ENCODE measurements around the gene DNAJA2. TPM values are rescaled to one million over a fixed set of nuclear protein-coding genes. Genes with fewer than 3 reads are reported as not detected.
"Not testable (repeated sequence)": the region's sequence is repeated elsewhere in the genome, so short reads cannot be mapped to it uniquely, and the experiment has no call there.

Gene DNAJA2
- total RNA-seq, 1 experiment from 2014 or later = 101 TPM

- ChIA-PET CTCF (interaction anchor here (0.6 to 2.8 kb wide), 11 partner anchors 8 to 1217 kb away, joined by 3 to 17 read pairs (median 4); no protein-coding TSS in a partner anchor), POLR2A (no interaction called here)
- DNase-seq (ENCODE audit: low spot score) (peak; percentile 24), ATAC-seq (peak; percentile 83)
- Mint-ChIP-seq H3K27ac (no peak overlapping the region), H3K36me3 (no peaks in the 10 kb centered on the region), H3K27me3 (ENCODE audit: low read depth) (no peaks in the 10 kb centered on the region), H3K4me3 (no peak overlapping the region), H3K4me1 (peaks cover 4% of the 10 kb centered on the region; the same call in 1 of the 2 replicates), H3K9me3 (peaks cover 7% of the 10 kb centered on the region; the same call in 1 of the 2 replicates)
- no peak for TF ChIP-seq GRHL2 (CRISPR knock-in tag; IDR thresholded peaks at IDR 0.05; ENCODE audit: insufficient replicate concordance, severe bottlenecking)
- TF ChIP-seq, protein P1, sequence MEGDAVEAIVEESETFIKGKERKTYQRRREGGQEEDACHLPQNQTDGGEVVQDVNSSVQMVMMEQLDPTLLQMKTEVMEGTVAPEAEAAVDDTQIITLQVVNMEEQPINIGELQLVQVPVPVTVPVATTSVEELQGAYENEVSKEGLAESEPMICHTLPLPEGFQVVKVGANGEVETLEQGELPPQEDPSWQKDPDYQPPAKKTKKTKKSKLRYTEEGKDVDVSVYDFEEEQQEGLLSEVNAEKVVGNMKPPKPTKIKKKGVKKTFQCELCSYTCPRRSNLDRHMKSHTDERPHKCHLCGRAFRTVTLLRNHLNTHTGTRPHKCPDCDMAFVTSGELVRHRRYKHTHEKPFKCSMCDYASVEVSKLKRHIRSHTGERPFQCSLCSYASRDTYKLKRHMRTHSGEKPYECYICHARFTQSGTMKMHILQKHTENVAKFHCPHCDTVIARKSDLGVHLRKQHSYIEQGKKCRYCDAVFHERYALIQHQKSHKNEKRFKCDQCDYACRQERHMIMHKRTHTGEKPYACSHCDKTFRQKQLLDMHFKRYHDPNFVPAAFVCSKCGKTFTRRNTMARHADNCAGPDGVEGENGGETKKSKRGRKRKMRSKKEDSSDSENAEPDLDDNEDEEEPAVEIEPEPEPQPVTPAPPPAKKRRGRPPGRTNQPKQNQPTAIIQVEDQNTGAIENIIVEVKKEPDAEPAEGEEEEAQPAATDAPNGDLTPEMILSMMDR (IDR thresholded peaks at IDR 0.05) = peak; percentile 52
These were observed 25.4 kb downstream of the DNAJA2 start for GRCh38 chr16:46947900-46948547.

- H3K36me3 Mint-ChIP-seq; H3K27ac Mint-ChIP-seq; ATAC-seq; H3K4me1 Mint-ChIP-seq; DNase-seq (ENCODE audit: low spot score); H3K4me3 Mint-ChIP-seq; H3K9me3 Mint-ChIP-seq; H3K27me3 Mint-ChIP-seq (ENCODE audit: low read depth): not testable (repeated sequence)
- CTCF ChIA-PET = interaction anchor here (0.6 kb wide), 1 partner anchor 93 kb away, joined by 3 read pairs; no protein-coding TSS in a partner anchor
- POLR2A ChIA-PET = interaction anchor here (0.7 kb wide), 1 partner anchor 1000 kb away, joined by 4 read pairs; no protein-coding TSS in a partner anchor
These were observed 28.8 kb downstream of the DNAJA2 start for GRCh38 chr16:46944713-46945112.

DNA sequence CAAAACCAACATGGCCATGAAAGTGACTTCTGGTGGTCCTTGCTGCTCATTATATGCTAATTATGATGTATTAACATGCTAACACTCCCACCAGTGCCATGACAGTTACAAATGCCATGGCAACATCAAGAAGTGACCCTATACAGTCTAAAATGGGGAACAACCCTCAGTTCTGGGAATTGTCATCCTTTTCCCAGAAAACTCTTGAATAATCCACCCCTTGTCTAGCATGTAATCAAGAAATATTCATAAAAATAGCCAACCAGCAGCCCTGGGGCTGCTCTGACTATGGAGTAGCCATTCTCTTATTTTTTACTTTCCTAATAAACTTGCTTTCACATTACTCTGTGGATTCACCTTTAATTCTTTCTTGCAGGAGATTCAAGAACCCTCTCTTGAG, 35.9 kb downstream of the DNAJA2 start:
- TF ChIP-seq ZNF121 (CRISPR knock-in tag; IDR thresholded peaks at IDR 0.05) (no peak), ZNF416 (CRISPR knock-in tag; IDR thresholded peaks at IDR 0.05) (no peak)
- peaks cover 6% of the 10 kb centered on the region for H3K4me1 Mint-ChIP-seq
- DNase-seq (ENCODE audit: low spot score) (no peak), ATAC-seq (no peak)
- no peaks in the 10 kb centered on the region for H3K36me3 Mint-ChIP-seq
- no peaks in the 10 kb centered on the region for H3K9me3 Mint-ChIP-seq
- ChIA-PET POLR2A (no interaction called here), CTCF (interaction anchor here (0.9 kb wide), 1 partner anchor 100 kb away, joined by 3 read pairs; no protein-coding TSS in a partner anchor)
- H3K27me3 Mint-ChIP-seq (ENCODE audit: low read depth) = no peaks in the 10 kb centered on the region
- H3K27ac Mint-ChIP-seq = no peak overlapping the region
- H3K4me3 Mint-ChIP-seq = no peak overlapping the region

GRCh38 chr16:46932802-46933201, 40.7 kb downstream of the DNAJA2 start:
- CTCF ChIA-PET = interaction anchor here (0.6 to 1.8 kb wide), 8 partner anchors 10 to 1232 kb away, joined by 3 to 6 read pairs (median 4); no protein-coding TSS in a partner anchor
- Mint-ChIP-seq H3K4me3 (no peak overlapping the region), H3K27ac (0 out of 2 replicates have a peak overlapping the region, but pooled peaks have one; percentile 46), H3K4me1 (peaks cover 6% of the 10 kb centered on the region), H3K27me3 (ENCODE audit: low read depth) (no peaks in the 10 kb centered on the region), H3K9me3 (no peaks in the 10 kb centered on the region), H3K36me3 (peaks cover 17% of the 10 kb centered on the region)
- DNase-seq (ENCODE audit: low spot score) (peak; percentile 54), ATAC-seq (peak; percentile 73)
- TF ChIP-seq, protein P2, sequence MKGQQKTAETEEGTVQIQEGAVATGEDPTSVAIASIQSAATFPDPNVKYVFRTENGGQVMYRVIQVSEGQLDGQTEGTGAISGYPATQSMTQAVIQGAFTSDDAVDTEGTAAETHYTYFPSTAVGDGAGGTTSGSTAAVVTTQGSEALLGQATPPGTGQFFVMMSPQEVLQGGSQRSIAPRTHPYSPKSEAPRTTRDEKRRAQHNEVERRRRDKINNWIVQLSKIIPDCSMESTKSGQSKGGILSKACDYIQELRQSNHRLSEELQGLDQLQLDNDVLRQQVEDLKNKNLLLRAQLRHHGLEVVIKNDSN (CRISPR knock-in tag; IDR thresholded peaks at IDR 0.05) = peak; percentile 88
- TF ChIP-seq, protein P3, sequence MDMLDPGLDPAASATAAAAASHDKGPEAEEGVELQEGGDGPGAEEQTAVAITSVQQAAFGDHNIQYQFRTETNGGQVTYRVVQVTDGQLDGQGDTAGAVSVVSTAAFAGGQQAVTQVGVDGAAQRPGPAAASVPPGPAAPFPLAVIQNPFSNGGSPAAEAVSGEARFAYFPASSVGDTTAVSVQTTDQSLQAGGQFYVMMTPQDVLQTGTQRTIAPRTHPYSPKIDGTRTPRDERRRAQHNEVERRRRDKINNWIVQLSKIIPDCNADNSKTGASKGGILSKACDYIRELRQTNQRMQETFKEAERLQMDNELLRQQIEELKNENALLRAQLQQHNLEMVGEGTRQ (CRISPR knock-in tag; IDR thresholded peaks at IDR 0.05) = peak; percentile 88
- TF ChIP-seq, protein P1 (IDR thresholded peaks at IDR 0.05) = no peak
- TF ChIP-seq ZNF423 (CRISPR knock-in tag; IDR thresholded peaks at IDR 0.05) = peak; percentile 7; the same call in 1 of the 2 replicates
- TF ChIP-seq ZNF317 (CRISPR knock-in tag; IDR thresholded peaks at IDR 0.05; ENCODE audit: borderline replicate concordance, low read depth) = 0 out of 2 replicates have a peak, but pooled peaks have one; percentile 20
- POLR2A ChIA-PET = interaction anchor here (1.0 to 1.1 kb wide), 2 partner anchors 10 to 79 kb away, joined by 3 read pairs; no protein-coding TSS in a partner anchor

Measured in WTC11 (cell line).